Measurements from ENCODE around the gene TESMIN.

DNA sequence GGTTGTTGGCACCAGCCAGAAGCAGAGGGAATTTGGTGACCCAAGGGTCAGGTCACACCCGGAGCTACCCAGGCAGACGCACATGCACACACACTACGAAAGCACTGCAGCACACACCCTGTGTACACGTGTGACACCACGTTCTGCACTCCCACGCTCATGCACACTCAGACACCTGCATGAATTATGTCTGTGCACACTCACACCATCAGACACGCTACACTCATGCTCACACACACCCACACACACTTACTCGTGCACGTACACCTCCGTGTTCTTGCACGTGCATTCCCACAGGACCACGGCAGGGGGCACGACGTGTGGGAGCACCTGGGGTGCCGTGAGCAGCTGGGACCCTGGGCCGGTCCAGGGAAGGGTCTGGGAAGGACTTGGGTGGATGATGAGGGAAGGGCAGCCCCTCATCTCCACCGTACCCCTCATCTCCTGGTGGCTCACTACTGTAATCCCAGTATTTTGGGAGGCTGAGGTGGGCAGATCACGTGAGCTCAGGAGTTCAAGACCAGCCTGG lies 87.8 kb downstream of the TESMIN start:
- TF ChIP-seq CEBPB (IDR thresholded peaks at IDR 0.05) (no peak), CREB1 (IDR thresholded peaks at IDR 0.05; ENCODE audit: low read depth) (no peak), EP300 (IDR thresholded peaks at IDR 0.05; ENCODE audit: borderline replicate concordance) (no peak), RAD21 (IDR thresholded peaks at IDR 0.05; ENCODE audit: low read depth) (no peak), FOXM1 (IDR thresholded peaks at IDR 0.05; ENCODE audit: borderline replicate concordance, low read depth) (no peak), TEAD4 (IDR thresholded peaks at IDR 0.05) (no peak), TCF12 (IDR thresholded peaks at IDR 0.05; ENCODE audit: low read depth) (no peak), TAF1 (IDR thresholded peaks at IDR 0.05; ENCODE audit: low read depth) (no peak), NFIC (IDR thresholded peaks at IDR 0.05) (no peak), YY1 (IDR thresholded peaks at IDR 0.05; ENCODE audit: low read depth) (no peak), USF1 (IDR thresholded peaks at IDR 0.05) (no peak)
- TF ChIP-seq, protein P1, sequence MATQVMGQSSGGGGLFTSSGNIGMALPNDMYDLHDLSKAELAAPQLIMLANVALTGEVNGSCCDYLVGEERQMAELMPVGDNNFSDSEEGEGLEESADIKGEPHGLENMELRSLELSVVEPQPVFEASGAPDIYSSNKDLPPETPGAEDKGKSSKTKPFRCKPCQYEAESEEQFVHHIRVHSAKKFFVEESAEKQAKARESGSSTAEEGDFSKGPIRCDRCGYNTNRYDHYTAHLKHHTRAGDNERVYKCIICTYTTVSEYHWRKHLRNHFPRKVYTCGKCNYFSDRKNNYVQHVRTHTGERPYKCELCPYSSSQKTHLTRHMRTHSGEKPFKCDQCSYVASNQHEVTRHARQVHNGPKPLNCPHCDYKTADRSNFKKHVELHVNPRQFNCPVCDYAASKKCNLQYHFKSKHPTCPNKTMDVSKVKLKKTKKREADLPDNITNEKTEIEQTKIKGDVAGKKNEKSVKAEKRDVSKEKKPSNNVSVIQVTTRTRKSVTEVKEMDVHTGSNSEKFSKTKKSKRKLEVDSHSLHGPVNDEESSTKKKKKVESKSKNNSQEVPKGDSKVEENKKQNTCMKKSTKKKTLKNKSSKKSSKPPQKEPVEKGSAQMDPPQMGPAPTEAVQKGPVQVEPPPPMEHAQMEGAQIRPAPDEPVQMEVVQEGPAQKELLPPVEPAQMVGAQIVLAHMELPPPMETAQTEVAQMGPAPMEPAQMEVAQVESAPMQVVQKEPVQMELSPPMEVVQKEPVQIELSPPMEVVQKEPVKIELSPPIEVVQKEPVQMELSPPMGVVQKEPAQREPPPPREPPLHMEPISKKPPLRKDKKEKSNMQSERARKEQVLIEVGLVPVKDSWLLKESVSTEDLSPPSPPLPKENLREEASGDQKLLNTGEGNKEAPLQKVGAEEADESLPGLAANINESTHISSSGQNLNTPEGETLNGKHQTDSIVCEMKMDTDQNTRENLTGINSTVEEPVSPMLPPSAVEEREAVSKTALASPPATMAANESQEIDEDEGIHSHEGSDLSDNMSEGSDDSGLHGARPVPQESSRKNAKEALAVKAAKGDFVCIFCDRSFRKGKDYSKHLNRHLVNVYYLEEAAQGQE (IDR thresholded peaks at IDR 0.05; ENCODE audit: low read depth), result no peak
- TF ChIP-seq, protein P2, sequence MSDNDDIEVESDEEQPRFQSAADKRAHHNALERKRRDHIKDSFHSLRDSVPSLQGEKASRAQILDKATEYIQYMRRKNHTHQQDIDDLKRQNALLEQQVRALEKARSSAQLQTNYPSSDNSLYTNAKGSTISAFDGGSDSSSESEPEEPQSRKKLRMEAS (IDR thresholded peaks at IDR 0.05), result no peak

All from Ishikawa (cell line).